ENCODE data around the gene EEF1A2. TPM values are rescaled to one million over a fixed set of nuclear protein-coding genes. Genes with fewer than 3 reads are reported as not detected.

EEF1A2 gene
- total RNA-seq, 1 donor from 2014 or later = 0.54 TPM

DNA sequence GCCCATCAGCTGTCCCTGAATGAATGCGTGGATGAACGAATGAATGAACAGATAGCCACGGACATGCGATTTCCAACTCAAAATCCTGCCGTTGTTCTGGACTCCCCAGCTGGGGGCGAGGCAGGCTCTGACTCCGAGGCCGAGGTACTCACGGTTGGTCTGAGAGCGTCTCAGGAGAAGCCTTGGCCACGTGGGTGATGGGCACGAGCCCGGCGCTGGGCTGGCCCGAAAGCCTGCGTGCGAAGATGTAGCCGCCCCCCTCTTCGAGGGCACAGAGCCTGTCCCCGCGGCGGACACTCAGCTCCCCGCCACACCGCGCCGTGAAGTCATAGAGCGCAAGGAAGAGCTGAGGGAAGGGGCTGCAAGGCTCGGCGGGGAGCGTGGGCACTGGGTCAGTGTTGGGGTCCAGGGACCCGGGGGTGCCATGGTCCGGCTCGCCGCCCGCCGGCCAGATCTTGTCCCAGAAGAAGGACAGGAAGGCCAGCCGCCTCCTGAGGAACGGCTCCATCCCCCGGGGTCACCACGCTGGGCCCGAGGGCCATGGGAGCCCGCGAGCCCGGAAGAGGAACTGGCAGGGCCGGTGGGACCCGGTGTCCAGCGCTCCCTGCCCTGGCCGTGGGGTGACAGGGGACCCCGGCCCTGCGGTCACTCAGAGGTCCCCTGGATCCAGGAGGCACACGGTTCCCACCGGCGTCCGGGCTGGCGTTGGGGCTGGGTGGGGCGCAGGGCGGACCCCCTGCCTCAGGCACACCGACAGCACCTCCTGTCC, 48.3 kb upstream of the EEF1A2 start:
- Histone ChIP-seq H3F3A (ENCODE audit: low read depth) (peaks cover 5% of the 10 kb centered on the region), H3K27ac (no peak overlapping the region), H3K4me3 (no peak overlapping the region), H3K36me3 (no peaks in the 10 kb centered on the region), H4K20me1 (ENCODE audit: low read depth) (no peaks in the 10 kb centered on the region), H3K4me2 (no peak overlapping the region), H3K79me2 (ENCODE audit: low read depth) (no peaks in the 10 kb centered on the region), H3K27me3 (no peaks in the 10 kb centered on the region), H3K4me1 (no peaks in the 10 kb centered on the region), H2AFZ (replicated peaks) (no peak overlapping the region), H3K9me3 (ENCODE audit: low read depth) (no peaks in the 10 kb centered on the region), H3K9ac (no peak overlapping the region)
- Mint-ChIP-seq H3K9me3 (no peaks in the 10 kb centered on the region), H3K27ac (no peak overlapping the region), H3K4me3 (no peak overlapping the region), H3K27me3 (ENCODE audit: insufficient read depth, low read depth) (peaks cover 11% of the 10 kb centered on the region), H3K4me1 (peaks cover 10% of the 10 kb centered on the region), H3K36me3 (no peaks in the 10 kb centered on the region)
- no peak for DNase-seq (ENCODE audit: low spot score)
- TF ChIP-seq EZH2 (IDR thresholded peaks at IDR 0.05) = no peak
- TF ChIP-seq EZH2phosphoT487 (IDR thresholded peaks at IDR 0.05) = no peak
- TF ChIP-seq, protein P1, sequence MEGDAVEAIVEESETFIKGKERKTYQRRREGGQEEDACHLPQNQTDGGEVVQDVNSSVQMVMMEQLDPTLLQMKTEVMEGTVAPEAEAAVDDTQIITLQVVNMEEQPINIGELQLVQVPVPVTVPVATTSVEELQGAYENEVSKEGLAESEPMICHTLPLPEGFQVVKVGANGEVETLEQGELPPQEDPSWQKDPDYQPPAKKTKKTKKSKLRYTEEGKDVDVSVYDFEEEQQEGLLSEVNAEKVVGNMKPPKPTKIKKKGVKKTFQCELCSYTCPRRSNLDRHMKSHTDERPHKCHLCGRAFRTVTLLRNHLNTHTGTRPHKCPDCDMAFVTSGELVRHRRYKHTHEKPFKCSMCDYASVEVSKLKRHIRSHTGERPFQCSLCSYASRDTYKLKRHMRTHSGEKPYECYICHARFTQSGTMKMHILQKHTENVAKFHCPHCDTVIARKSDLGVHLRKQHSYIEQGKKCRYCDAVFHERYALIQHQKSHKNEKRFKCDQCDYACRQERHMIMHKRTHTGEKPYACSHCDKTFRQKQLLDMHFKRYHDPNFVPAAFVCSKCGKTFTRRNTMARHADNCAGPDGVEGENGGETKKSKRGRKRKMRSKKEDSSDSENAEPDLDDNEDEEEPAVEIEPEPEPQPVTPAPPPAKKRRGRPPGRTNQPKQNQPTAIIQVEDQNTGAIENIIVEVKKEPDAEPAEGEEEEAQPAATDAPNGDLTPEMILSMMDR (IDR thresholded peaks at IDR 0.05) = no peak

DNA sequence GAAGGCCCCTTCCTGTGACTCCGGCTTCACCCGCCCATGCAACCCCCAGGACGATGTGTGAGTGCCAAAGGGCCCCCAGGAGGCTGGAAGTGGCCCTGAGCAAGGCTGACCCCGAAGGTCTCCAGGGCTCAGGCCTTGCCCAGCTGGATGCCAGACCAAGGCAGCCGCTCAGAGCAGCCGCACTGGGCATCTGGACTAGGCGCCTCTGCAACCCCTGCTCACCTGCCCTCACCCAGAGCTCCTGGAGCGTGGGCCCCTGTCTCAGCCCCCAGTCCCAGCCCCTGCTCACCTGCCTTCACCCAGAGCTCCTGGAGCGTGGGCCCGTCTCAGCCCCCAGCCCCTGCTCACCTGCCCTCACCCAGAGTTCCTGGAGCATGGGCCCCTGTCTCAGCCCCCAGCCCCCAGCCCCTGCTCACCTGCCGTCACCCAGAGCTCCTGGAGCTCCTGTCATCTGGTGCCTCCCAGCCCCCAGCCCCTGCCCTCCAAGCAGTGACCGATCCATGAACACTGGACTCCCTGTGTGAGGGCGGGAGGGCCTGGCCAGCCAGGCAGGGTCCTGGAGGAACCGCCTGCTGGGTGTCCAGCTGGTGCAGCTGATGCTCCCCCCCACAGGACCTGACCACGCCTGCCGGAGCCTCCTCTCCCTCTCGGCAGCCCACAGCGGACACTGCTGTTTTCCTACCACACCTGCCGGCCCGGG, 47.5 kb upstream of the EEF1A2 start:
- TF ChIP-seq, protein P1 (IDR thresholded peaks at IDR 0.05) = no peak
- TF ChIP-seq EZH2phosphoT487 (IDR thresholded peaks at IDR 0.05) = no peak
- TF ChIP-seq EZH2 (IDR thresholded peaks at IDR 0.05) = no peak
- H3K4me2 ChIP-seq = no peak overlapping the region
- Mint-ChIP-seq H3K4me1 (peaks cover 10% of the 10 kb centered on the region), H3K27me3 (ENCODE audit: insufficient read depth, low read depth) (peaks cover 11% of the 10 kb centered on the region), H3K27ac (no peak overlapping the region), H3K4me3 (no peak overlapping the region), H3K36me3 (no peaks in the 10 kb centered on the region), H3K9me3 (no peaks in the 10 kb centered on the region)
- DNase-seq (ENCODE audit: low spot score) = no peak
- no peaks in the 10 kb centered on the region for H3K79me2 ChIP-seq (ENCODE audit: low read depth)
- no peaks in the 10 kb centered on the region for H3K27me3 ChIP-seq
- no peak overlapping the region for H3K4me3 ChIP-seq
- no peak overlapping the region for H3K27ac ChIP-seq
- H4K20me1 ChIP-seq (ENCODE audit: low read depth) = no peaks in the 10 kb centered on the region
- no peak overlapping the region for H3K9ac ChIP-seq
- H3F3A ChIP-seq (ENCODE audit: low read depth) = no peaks in the 10 kb centered on the region
- H2AFZ ChIP-seq (replicated peaks) = no peak overlapping the region
- H3K36me3 ChIP-seq = no peaks in the 10 kb centered on the region
- H3K4me1 ChIP-seq = no peaks in the 10 kb centered on the region
- H3K9me3 ChIP-seq (ENCODE audit: low read depth) = no peaks in the 10 kb centered on the region

DNA sequence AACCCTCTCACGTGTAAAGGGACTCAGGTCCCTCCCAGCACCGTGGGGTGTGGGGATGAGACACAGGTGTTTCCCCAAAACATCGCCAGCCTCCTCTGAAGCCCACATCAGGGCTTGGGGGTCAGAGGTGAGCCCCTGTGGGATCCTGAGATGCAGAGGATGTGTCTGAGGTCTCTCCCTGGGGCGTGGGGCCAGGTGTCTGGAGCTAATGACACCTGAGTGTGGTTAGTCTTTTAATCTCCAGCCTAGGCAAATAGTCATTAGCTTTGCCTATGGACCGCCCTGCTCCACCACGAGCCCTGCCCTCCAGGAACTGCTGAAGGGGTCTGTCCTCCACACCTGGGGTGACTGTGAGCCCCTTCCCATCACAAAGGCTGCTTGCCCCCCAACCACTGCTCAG, 46.9 kb upstream of the EEF1A2 start:
- H3K4me3 ChIP-seq = no peak overlapping the region
- H3K36me3 ChIP-seq = no peaks in the 10 kb centered on the region
- Mint-ChIP-seq H3K27ac (no peak overlapping the region), H3K9me3 (no peaks in the 10 kb centered on the region), H3K36me3 (no peaks in the 10 kb centered on the region), H3K4me1 (peaks cover 10% of the 10 kb centered on the region), H3K27me3 (ENCODE audit: insufficient read depth, low read depth) (peaks cover 11% of the 10 kb centered on the region), H3K4me3 (no peak overlapping the region)
- no peak overlapping the region for H3K4me2 ChIP-seq
- H3K79me2 ChIP-seq (ENCODE audit: low read depth) = no peaks in the 10 kb centered on the region
- TF ChIP-seq, protein P1 (IDR thresholded peaks at IDR 0.05) = no peak
- TF ChIP-seq EZH2phosphoT487 (IDR thresholded peaks at IDR 0.05) = no peak
- TF ChIP-seq EZH2 (IDR thresholded peaks at IDR 0.05) = no peak
- H3K9me3 ChIP-seq (ENCODE audit: low read depth) = no peaks in the 10 kb centered on the region
- H2AFZ ChIP-seq (replicated peaks) = no peak overlapping the region
- no peaks in the 10 kb centered on the region for H4K20me1 ChIP-seq (ENCODE audit: low read depth)
- H3F3A ChIP-seq (ENCODE audit: low read depth) = no peaks in the 10 kb centered on the region
- H3K4me1 ChIP-seq = no peaks in the 10 kb centered on the region
- DNase-seq (ENCODE audit: low spot score) = no peak
- no peak overlapping the region for H3K27ac ChIP-seq
- no peaks in the 10 kb centered on the region for H3K27me3 ChIP-seq
- H3K9ac ChIP-seq = no peak overlapping the region
